Liver (tissue), 9 donors: ENCODE data around the gene MGAT3. TPM values are rescaled to one million over a fixed set of nuclear protein-coding genes. Genes with fewer than 3 reads are reported as not detected.

Experiments
- DNase-seq: peaks from one replicate; pipeline ENCODE4 v3.0.0-alpha.2; 2017; ENCODE audit warnings: low spot score
- H3K27ac ChIP-seq, 2 donors: one replicate each; pipeline ENCODE4 v1.7.0; 2013; ENCODE audit warnings: inconsistent platforms in 2 of 2, low read length in 2 of 2, control low read depth in 1 of 2, low read depth in 1 of 2, mild to moderate bottlenecking in 1 of 2
- H3K27me3 ChIP-seq, 4 donors: one replicate each; pipeline versions ENCODE4 v1.6.1 to v1.7.0; 2013; ENCODE audit warnings: low read length in 3 of 4, inconsistent platforms in 1 of 4, mild to moderate bottlenecking in 1 of 4, moderate library complexity in 1 of 4; ENCODE audit not compliant: control insufficient read depth in 4 of 4, insufficient read depth in 4 of 4
- H3K36me3 ChIP-seq, 4 donors: one replicate each; pipeline versions ENCODE4 v1.6.1 to v1.7.0; 2013; ENCODE audit warnings: low read length in 3 of 4, mild to moderate bottlenecking in 3 of 4, low read depth in 1 of 4, moderate library complexity in 1 of 4; ENCODE audit not compliant: control insufficient read depth in 4 of 4, insufficient read depth in 3 of 4
- H3K4me1 ChIP-seq, 4 donors: one replicate each; pipeline versions ENCODE4 v1.6.1 to v1.7.0; 2013; ENCODE audit warnings: low read length in 3 of 4, mild to moderate bottlenecking in 3 of 4, moderate library complexity in 1 of 4; ENCODE audit not compliant: control insufficient read depth in 4 of 4, insufficient read depth in 4 of 4
- H3K4me3 ChIP-seq, 3 donors: one replicate each; pipeline versions ENCODE4 v1.6.1 to v1.7.0; 2013; ENCODE audit warnings: low read length in 3 of 3, control low read depth in 1 of 3, low read depth in 1 of 3, mild to moderate bottlenecking in 1 of 3
- H3K9ac ChIP-seq, 2 donors: one replicate each; pipeline ENCODE4 v1.7.0; 2013; ENCODE audit warnings: low read length in 2 of 2, mild to moderate bottlenecking in 2 of 2, moderate library complexity in 2 of 2, control low read depth in 1 of 2, low read depth in 1 of 2
- H3K9me3 ChIP-seq, 4 donors: one replicate each; pipeline versions ENCODE4 v1.6.1 to v1.7.0; 2013; ENCODE audit warnings: low read length in 3 of 4; ENCODE audit not compliant: control insufficient read depth in 4 of 4
- EGR1 ChIP-seq, 2 donors: IDR thresholded peaks; 2 replicates each; pipeline ENCODE4 v1.6.1; 2016 to 2018; ENCODE audit warnings: antibody characterized with exemption in 2 of 2, low read depth in 2 of 2
- FOXA1 ChIP-seq: IDR thresholded peaks from 2 replicates; pipeline ENCODE4 v1.6.1; 2016; ENCODE audit warnings: antibody characterized with exemption
- FOXA2 ChIP-seq: IDR thresholded peaks from 2 replicates; pipeline ENCODE4 v1.6.1; 2016; ENCODE audit warnings: antibody characterized with exemption
- HNF4A ChIP-seq, 2 donors: conservative IDR thresholded peaks; 2 replicates each; pipeline ENCODE4 v1.6.1; 2016; ENCODE audit warnings: antibody characterized with exemption in 2 of 2, mild to moderate bottlenecking in 2 of 2
- HNF4G ChIP-seq: IDR thresholded peaks from 2 replicates; pipeline ENCODE4 v1.6.1; 2016; ENCODE audit warnings: antibody characterized with exemption
- JUND ChIP-seq, 2 donors: IDR thresholded peaks; 2 replicates each; pipeline ENCODE4 v1.6.1; 2016; ENCODE audit warnings: antibody characterized with exemption in 2 of 2
- NR2F2 ChIP-seq: IDR thresholded peaks from 2 replicates; pipeline ENCODE4 v1.6.1; 2016; ENCODE audit warnings: antibody characterized with exemption
- RAD21 ChIP-seq, 2 donors: IDR thresholded peaks; 2 replicates each; pipeline ENCODE4 v1.6.1; 2016; ENCODE audit warnings: antibody characterized with exemption in 2 of 2, mild to moderate bottlenecking in 2 of 2
- RXRA ChIP-seq, 2 donors: IDR thresholded peaks; 2 replicates each; pipeline ENCODE4 v1.6.1; 2017 to 2018; ENCODE audit warnings: antibody characterized with exemption in 2 of 2, mild to moderate bottlenecking in 1 of 2
- SP1 ChIP-seq: IDR thresholded peaks from 2 replicates; pipeline ENCODE4 v1.6.1; 2018; ENCODE audit warnings: antibody characterized with exemption, mild to moderate bottlenecking
- TAF1 ChIP-seq: conservative IDR thresholded peaks from 2 replicates; pipeline ENCODE4 v1.6.1; 2016; ENCODE audit warnings: antibody characterized with exemption, mild to moderate bottlenecking
- YY1 ChIP-seq: IDR thresholded peaks from 2 replicates; pipeline ENCODE4 v1.6.1; 2016; ENCODE audit warnings: antibody characterized with exemption, mild to moderate bottlenecking
- WGBS: extraction: QIAGEN DNeasy Blood & Tissue Kit; methylation state at CpG from one replicate; pipeline ENCODE4 v1.1.7; 2013; 5-methylcytosine and 5-hydroxymethylcytosine counted together
- polyA plus RNA-seq, 2 donors: library from polyadenylated mRNA; stranded (reverse) in 1 of 2; unstranded in 1 of 2; fragments of 200-250 nt in 1 of 2; fragments of >200 nt in 1 of 2; fragmentation: Nextera tagmentation in 1 of 2; extraction: Ambion mirVana in 1 of 2; gene quantifications; one replicate each; pipeline versions ENCODE4 v1.2.1 to v1.2.3, GENCODE V29; 2013 to 2015
- total RNA-seq, 2 donors: library from RNA; depleted of rRNA; stranded (reverse); fragments of >200 nt; gene quantifications; one replicate each; pipeline ENCODE4 v1.2.3, GENCODE V29; 2014
- TF ChIP-seq, protein P1 (sequence below): IDR thresholded peaks from 2 replicates; pipeline ENCODE4 v1.6.1; 2016; ENCODE audit warnings: antibody characterized with exemption
- TF ChIP-seq, protein P2 (sequence below): IDR thresholded peaks from 2 replicates; pipeline ENCODE4 v1.6.1; 2016; ENCODE audit warnings: antibody characterized with exemption
- TF ChIP-seq, protein P3 (sequence below): fragments of 150-350 bp; IDR thresholded peaks from 2 replicates; pipeline ENCODE4 v1.5.1; 2017; ENCODE audit warnings: improper control_type of control experiment, low read depth, low read length; ENCODE audit not compliant: missing input control
- TF ChIP-seq, protein P4 (sequence below): IDR thresholded peaks from 2 replicates; pipeline ENCODE4 v1.6.1; 2016; ENCODE audit warnings: antibody characterized with exemption, mild to moderate bottlenecking
- TF ChIP-seq, protein P5 (sequence below): IDR thresholded peaks from 2 replicates; pipeline ENCODE4 v1.6.1; 2016; ENCODE audit warnings: antibody characterized with exemption
- donor health status: healthy.
- donor health status: healthy.
- donor health status: healthy.
- donor health status: healthy.
- donor health status: healthy.

MGAT3 gene
- total and polyA plus RNA-seq, 4 donors: 0.03 to 7.6 (median 0.10) TPM

DNA sequence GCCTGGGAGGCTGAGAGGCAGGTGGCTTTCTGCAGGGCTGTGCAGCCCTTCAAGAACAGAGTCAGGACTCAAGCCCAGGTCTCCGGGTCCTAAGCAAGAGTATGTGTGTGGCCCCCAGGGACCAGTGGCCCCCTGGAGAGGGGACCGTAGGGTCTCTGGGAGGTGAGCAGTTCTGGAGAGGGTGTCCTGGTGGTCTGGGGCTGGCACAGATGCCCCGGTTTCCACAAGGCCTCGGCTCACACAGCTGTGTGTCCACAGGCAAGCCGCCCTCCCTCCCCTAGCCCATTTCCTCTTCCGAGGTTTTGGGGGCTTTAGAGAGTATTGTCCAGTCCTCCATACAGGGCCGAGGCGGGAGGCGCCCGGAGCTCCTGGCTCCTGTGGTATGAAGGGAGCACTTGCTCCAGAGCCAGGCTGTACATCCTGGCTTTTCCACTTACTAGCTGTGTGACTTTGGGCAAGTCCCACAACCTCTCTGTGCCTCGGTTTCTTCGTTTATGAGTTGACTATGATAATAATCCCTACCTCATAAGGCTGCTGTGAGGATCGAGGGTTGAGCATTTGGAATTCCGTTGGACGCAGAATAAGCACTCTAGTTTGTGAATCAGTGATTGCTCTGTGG is 79.1 kb downstream of the MGAT3 start:
- TF ChIP-seq, protein P1, sequence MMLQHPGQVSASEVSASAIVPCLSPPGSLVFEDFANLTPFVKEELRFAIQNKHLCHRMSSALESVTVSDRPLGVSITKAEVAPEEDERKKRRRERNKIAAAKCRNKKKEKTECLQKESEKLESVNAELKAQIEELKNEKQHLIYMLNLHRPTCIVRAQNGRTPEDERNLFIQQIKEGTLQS: no peak
- TF ChIP-seq HNF4G: no peak
- no peak for TF ChIP-seq JUND (IDR thresholded peaks at IDR 0.05)
- TF ChIP-seq, protein P2, sequence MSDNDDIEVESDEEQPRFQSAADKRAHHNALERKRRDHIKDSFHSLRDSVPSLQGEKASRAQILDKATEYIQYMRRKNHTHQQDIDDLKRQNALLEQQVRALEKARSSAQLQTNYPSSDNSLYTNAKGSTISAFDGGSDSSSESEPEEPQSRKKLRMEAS: no peak
- TF ChIP-seq RAD21 (IDR thresholded peaks at IDR 0.05): no peak
- TF ChIP-seq, protein P3, sequence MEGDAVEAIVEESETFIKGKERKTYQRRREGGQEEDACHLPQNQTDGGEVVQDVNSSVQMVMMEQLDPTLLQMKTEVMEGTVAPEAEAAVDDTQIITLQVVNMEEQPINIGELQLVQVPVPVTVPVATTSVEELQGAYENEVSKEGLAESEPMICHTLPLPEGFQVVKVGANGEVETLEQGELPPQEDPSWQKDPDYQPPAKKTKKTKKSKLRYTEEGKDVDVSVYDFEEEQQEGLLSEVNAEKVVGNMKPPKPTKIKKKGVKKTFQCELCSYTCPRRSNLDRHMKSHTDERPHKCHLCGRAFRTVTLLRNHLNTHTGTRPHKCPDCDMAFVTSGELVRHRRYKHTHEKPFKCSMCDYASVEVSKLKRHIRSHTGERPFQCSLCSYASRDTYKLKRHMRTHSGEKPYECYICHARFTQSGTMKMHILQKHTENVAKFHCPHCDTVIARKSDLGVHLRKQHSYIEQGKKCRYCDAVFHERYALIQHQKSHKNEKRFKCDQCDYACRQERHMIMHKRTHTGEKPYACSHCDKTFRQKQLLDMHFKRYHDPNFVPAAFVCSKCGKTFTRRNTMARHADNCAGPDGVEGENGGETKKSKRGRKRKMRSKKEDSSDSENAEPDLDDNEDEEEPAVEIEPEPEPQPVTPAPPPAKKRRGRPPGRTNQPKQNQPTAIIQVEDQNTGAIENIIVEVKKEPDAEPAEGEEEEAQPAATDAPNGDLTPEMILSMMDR: no peak
- TF ChIP-seq HNF4A (conservative IDR thresholded peaks at IDR 0.05): no peak
- no peak for TF ChIP-seq RXRA (IDR thresholded peaks at IDR 0.05)
- no peak for TF ChIP-seq FOXA1
- no peak for TF ChIP-seq SP1
- TF ChIP-seq TAF1: no peak
- no peak for TF ChIP-seq EGR1 (IDR thresholded peaks at IDR 0.05; ENCODE audit: low read depth in 2 of 2)
- TF ChIP-seq, protein P4, sequence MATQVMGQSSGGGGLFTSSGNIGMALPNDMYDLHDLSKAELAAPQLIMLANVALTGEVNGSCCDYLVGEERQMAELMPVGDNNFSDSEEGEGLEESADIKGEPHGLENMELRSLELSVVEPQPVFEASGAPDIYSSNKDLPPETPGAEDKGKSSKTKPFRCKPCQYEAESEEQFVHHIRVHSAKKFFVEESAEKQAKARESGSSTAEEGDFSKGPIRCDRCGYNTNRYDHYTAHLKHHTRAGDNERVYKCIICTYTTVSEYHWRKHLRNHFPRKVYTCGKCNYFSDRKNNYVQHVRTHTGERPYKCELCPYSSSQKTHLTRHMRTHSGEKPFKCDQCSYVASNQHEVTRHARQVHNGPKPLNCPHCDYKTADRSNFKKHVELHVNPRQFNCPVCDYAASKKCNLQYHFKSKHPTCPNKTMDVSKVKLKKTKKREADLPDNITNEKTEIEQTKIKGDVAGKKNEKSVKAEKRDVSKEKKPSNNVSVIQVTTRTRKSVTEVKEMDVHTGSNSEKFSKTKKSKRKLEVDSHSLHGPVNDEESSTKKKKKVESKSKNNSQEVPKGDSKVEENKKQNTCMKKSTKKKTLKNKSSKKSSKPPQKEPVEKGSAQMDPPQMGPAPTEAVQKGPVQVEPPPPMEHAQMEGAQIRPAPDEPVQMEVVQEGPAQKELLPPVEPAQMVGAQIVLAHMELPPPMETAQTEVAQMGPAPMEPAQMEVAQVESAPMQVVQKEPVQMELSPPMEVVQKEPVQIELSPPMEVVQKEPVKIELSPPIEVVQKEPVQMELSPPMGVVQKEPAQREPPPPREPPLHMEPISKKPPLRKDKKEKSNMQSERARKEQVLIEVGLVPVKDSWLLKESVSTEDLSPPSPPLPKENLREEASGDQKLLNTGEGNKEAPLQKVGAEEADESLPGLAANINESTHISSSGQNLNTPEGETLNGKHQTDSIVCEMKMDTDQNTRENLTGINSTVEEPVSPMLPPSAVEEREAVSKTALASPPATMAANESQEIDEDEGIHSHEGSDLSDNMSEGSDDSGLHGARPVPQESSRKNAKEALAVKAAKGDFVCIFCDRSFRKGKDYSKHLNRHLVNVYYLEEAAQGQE: no peak
- TF ChIP-seq, protein P5, sequence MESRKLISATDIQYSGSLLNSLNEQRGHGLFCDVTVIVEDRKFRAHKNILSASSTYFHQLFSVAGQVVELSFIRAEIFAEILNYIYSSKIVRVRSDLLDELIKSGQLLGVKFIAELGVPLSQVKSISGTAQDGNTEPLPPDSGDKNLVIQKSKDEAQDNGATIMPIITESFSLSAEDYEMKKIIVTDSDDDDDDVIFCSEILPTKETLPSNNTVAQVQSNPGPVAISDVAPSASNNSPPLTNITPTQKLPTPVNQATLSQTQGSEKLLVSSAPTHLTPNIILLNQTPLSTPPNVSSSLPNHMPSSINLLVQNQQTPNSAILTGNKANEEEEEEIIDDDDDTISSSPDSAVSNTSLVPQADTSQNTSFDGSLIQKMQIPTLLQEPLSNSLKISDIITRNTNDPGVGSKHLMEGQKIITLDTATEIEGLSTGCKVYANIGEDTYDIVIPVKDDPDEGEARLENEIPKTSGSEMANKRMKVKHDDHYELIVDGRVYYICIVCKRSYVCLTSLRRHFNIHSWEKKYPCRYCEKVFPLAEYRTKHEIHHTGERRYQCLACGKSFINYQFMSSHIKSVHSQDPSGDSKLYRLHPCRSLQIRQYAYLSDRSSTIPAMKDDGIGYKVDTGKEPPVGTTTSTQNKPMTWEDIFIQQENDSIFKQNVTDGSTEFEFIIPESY: no peak
- TF ChIP-seq NR2F2: no peak
- peaks cover 9 to 20% (median 14%) of the 10 kb centered on the region in 4 donors for H3K4me1 ChIP-seq
- WGBS: 87% methylated on average over 15 of the region's 15 CpGs

DNA sequence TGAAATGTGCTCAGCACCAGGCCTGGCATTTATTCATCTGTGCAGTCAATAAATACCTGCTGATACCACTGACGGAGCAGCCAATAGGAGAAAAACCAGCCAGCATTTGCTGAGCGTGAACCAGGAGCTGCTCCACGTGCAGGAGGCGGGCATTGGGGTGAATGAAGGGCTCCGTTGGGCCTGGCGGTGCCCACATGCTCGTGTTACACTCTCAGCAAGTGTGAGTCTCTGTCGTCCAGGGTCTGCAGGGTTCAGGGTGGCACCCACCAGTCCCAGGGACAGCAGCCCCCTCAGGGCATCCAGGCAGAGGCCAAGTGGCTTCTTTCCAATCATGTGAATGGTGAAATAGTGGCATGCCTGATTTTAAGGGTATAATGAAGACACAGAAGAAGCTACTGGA is 79.9 kb downstream of the MGAT3 start:
- no peak for DNase-seq
- Histone ChIP-seq H3K9ac (no peak overlapping the region), H3K36me3 (no peaks in the 10 kb centered on the region), H3K4me3 (no peak overlapping the region), H3K27me3 (no peaks in the 10 kb centered on the region), H3K4me1 (peaks cover 2 to 12% (median 8%) of the 10 kb centered on the region in 4 donors), H3K9me3 (no peaks in the 10 kb centered on the region), H3K27ac (no peak overlapping the region)
- 52% methylated on average over 8 of the region's 8 CpGs for WGBS
- TF ChIP-seq, protein P3: no peak
- TF ChIP-seq, protein P2: no peak
- TF ChIP-seq EGR1 (IDR thresholded peaks at IDR 0.05; ENCODE audit: low read depth in 2 of 2): no peak
- TF ChIP-seq, protein P4: no peak
- TF ChIP-seq FOXA1: no peak
- TF ChIP-seq, protein P1: no peak
- TF ChIP-seq HNF4G: no peak
- TF ChIP-seq NR2F2: no peak
- no peak for TF ChIP-seq YY1
- TF ChIP-seq FOXA2: no peak

More for the DNA sequence above, 79.1 kb downstream of the MGAT3 start:
- no peaks in the 10 kb centered on the region for H3K27me3 ChIP-seq
- H3K9me3 ChIP-seq: no peaks in the 10 kb centered on the region
- no peak for DNase-seq
- H3K4me3 ChIP-seq: no peak overlapping the region
- H3K27ac ChIP-seq: no peak overlapping the region
- H3K9ac ChIP-seq: no peak overlapping the region
- H3K36me3 ChIP-seq: no peaks in the 10 kb centered on the region
